ENCODE results near the gene TMEM51.

Gene TMEM51

DNA sequence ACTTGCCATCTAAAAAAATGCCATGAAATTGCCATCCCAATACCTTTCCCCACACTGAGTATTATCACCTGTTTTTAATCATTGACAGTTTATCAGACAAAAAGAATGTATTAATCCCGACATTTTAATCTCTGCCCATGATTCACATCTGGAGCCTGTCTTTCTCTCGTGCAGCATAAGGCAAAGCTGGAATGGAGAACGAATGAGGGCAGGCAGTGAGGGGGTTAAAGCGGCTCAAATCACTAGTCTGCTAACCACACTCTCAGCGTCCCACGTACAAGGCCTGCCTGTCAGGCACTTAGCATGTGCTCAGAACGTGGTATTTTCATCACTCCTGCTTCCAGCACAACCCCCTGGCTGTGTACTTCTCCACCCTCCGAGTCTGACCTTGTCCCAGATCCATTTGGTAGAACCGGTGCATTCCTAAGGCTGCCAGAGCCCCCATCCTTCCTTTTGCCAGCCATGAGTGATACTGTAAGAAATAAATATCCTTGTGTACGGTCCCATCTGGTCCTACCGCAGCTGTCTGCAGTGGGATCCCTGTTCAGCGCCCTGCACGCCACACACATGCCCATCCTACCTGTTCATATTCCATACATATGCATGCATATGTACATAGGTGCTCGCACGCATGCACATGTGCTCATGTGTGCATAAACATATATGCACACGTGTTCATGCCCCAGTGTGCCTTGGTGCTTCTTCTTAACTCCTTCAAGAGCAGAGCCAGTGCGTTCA, 58.8 kb downstream of the TMEM51 start:
- DNase-seq (ENCODE audit: low spot score in 2 of 2), result no peak
- Mint-ChIP-seq H3K27me3 (peaks cover 28% of the 10 kb centered on the region), H3K27ac (no peak overlapping the region), H3K9me3 (no peaks in the 10 kb centered on the region), H3K4me1 (no peaks in the 10 kb centered on the region), H3K36me3 (no peaks in the 10 kb centered on the region), H3K4me3 (no peak overlapping the region)
- no peak for ATAC-seq (ENCODE audit: low read depth)

- H3K27me3 Mint-ChIP-seq, result peaks cover 23% of the 10 kb centered on the region
Observed at GRCh38 chr1:15212954-15213291, 59.4 kb downstream of the TMEM51 start.

GRCh38 chr1:15213341-15213821, 59.8 kb downstream of the TMEM51 start:
- no peak for DNase-seq (ENCODE audit: low spot score in 2 of 2)

More at GRCh38 chr1:15212954-15213291, 59.4 kb downstream of the TMEM51 start:
- Mint-ChIP-seq H3K9me3 (no peaks in the 10 kb centered on the region), H3K4me1 (no peaks in the 10 kb centered on the region), H3K27ac (no peak overlapping the region), H3K4me3 (no peak overlapping the region), H3K36me3 (no peaks in the 10 kb centered on the region)
- ATAC-seq (ENCODE audit: low read depth) (no peak), DNase-seq (ENCODE audit: low spot score in 2 of 2) (no peak)

GRCh38 chr1:15214527-15214926, 61.0 kb downstream of the TMEM51 start:
- Mint-ChIP-seq H3K27me3 (peaks cover 19% of the 10 kb centered on the region), H3K36me3 (no peaks in the 10 kb centered on the region), H3K27ac (no peak overlapping the region), H3K4me1 (no peaks in the 10 kb centered on the region), H3K9me3 (no peaks in the 10 kb centered on the region), H3K4me3 (no peak overlapping the region)
- ATAC-seq (ENCODE audit: low read depth) (no peak), DNase-seq (ENCODE audit: low spot score in 2 of 2) (no peak)

More at GRCh38 chr1:15213341-15213821, 59.8 kb downstream of the TMEM51 start:
- Mint-ChIP-seq H3K4me1 (no peaks in the 10 kb centered on the region), H3K36me3 (no peaks in the 10 kb centered on the region), H3K4me3 (no peak overlapping the region), H3K27ac (no peak overlapping the region), H3K27me3 (peaks cover 20% of the 10 kb centered on the region), H3K9me3 (no peaks in the 10 kb centered on the region)
- ATAC-seq (ENCODE audit: low read depth), result no peak

DNA sequence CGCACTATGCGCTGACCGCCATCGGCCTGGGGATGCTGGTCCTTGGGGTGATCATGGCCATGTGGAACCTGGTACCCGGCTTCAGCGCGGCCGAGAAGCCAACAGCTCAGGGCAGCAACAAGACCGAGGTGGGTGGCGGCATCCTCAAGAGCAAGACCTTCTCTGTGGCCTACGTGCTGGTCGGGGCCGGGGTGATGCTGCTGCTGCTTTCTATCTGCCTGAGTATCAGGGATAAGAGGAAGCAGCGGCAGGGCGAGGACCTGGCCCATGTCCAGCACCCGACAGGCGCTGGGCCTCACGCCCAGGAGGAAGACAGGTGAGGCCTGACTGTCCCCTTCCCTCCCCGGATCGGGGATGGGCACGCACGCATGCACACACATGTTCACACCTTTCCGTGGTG, 61.6 kb downstream of the TMEM51 start:
- Mint-ChIP-seq H3K27ac (no peak overlapping the region), H3K4me1 (no peaks in the 10 kb centered on the region), H3K36me3 (no peaks in the 10 kb centered on the region), H3K27me3 (peaks cover 17% of the 10 kb centered on the region), H3K9me3 (no peaks in the 10 kb centered on the region), H3K4me3 (no peak overlapping the region)
- DNase-seq (ENCODE audit: low spot score in 2 of 2), result no peak
- ATAC-seq (ENCODE audit: low read depth), result no peak

- H3K4me1 Mint-ChIP-seq, result no peaks in the 10 kb centered on the region
- no peak overlapping the region for H3K4me3 Mint-ChIP-seq
- peaks cover 20% of the 10 kb centered on the region for H3K27me3 Mint-ChIP-seq
- H3K27ac Mint-ChIP-seq, result no peak overlapping the region
- no peaks in the 10 kb centered on the region for H3K36me3 Mint-ChIP-seq
- DNase-seq (ENCODE audit: low spot score in 2 of 2) (no peak), ATAC-seq (ENCODE audit: low read depth) (no peak)
- no peaks in the 10 kb centered on the region for H3K9me3 Mint-ChIP-seq
Observed at GRCh38 chr1:15217654-15218053, 64.1 kb downstream of the TMEM51 start.

DNA sequence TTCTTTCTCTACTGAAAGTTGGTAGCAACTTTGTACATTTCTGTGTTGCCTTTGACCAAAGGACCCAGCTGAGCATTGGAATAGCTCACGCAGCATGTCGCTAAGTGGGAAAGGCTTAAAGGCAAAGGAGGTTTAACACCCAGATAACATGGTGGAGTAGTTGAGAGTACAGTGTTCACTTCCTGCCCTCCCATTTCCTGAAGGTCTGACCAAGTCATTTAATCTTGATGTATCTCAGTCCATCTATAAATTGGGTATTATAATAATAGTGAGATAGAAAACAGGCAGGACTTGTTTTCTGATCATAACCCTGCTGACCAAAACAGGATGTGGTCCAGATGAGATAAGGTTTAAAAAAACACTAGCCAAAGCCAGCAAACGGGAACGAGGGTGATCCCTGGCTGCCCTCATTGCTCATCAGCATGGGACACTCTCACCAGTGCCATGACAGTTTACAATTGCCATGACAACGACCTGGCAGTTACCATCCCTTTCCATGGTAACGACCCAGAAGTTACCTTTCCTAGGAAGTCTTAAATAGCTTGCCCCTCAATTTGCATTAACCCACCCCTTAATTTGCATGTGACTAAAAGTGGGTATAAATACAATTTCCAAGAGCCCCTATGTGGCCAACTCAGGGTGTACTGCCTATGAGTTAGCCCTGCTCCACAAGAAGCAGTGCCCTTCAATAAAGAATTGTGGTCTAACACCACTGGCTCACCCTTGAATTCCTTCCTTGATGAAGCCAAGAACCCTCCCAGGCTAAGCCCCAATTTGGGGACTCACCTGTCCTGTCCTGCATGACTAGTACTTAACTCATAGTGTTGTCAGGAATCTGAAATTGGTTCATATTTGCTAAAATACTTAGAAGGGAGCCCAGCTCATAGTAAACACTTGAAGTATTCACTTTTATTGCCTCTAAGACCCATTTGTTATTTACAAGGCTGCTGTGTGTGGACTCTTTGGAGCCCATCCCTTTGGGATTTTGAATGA, 65.0 kb downstream of the TMEM51 start:
- H3K36me3 Mint-ChIP-seq, result no peaks in the 10 kb centered on the region
- H3K27me3 Mint-ChIP-seq, result peaks cover 16% of the 10 kb centered on the region
- H3K9me3 Mint-ChIP-seq, result no peaks in the 10 kb centered on the region
- DNase-seq (ENCODE audit: low spot score in 2 of 2), result no peak
- no peak overlapping the region for H3K27ac Mint-ChIP-seq
- H3K4me3 Mint-ChIP-seq, result no peak overlapping the region
- no peak for ATAC-seq (ENCODE audit: low read depth)
- no peaks in the 10 kb centered on the region for H3K4me1 Mint-ChIP-seq

DNA sequence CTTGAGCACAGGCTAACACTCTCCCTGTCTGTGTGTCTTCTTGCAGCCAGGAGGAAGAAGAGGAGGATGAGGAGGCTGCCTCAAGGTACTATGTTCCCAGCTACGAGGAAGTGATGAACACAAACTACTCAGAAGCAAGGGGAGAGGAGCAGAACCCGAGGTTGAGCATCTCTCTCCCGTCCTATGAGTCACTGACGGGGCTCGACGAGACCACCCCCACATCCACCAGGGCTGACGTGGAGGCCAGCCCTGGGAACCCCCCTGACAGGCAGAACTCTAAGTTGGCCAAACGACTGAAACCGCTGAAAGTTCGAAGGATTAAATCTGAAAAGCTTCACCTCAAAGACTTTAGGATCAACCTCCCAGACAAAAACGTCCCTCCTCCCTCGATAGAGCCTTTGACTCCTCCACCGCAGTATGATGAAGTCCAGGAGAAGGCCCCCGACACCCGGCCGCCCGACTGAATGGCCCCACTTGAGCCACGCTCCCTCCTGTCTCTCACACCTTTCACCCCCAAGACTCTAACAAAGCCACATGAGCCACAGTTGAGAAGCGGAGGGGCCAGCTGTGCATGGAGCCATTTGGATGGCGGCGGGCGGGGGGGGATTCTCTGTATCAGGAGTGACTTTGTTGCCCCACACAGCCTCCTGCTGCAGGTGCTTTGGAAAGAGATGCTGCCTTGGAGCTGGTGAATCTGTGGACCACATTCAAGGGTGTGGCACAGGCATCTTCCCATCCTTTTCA, 65.9 kb downstream of the TMEM51 start:
- H3K4me3 Mint-ChIP-seq, result no peak overlapping the region
- peaks cover 5% of the 10 kb centered on the region for H3K4me1 Mint-ChIP-seq
- no peak overlapping the region for H3K27ac Mint-ChIP-seq
- ATAC-seq (ENCODE audit: low read depth), result no peak
- peaks cover 14% of the 10 kb centered on the region for H3K27me3 Mint-ChIP-seq
- DNase-seq (ENCODE audit: low spot score in 2 of 2), result no peak
- H3K36me3 Mint-ChIP-seq, result no peaks in the 10 kb centered on the region
- H3K9me3 Mint-ChIP-seq, result no peaks in the 10 kb centered on the region

DNA sequence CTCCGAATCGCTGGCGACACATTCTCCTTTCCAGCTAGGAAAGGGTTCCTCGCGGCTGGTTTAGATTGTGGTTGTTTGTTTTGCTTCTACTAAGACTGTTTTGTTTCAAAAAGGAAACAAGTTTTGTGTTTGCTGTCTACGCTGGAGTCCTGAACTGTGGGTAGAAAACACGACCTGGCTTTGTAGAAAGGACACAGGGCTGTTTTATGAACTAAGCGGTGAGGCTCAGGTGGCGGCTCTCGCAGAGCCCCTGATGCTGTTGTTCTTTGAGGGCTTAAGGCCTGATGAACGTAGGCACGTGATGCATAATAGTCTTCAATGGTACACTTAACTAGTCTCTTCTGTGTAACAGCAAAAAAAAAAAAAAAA, 66.5 kb downstream of the TMEM51 start:
- ATAC-seq (ENCODE audit: low read depth) (no peak), DNase-seq (ENCODE audit: low spot score in 2 of 2) (no peak)
- Mint-ChIP-seq H3K36me3 (no peaks in the 10 kb centered on the region), H3K9me3 (no peaks in the 10 kb centered on the region), H3K4me3 (no peak overlapping the region), H3K27me3 (peaks cover 10% of the 10 kb centered on the region), H3K27ac (no peak overlapping the region), H3K4me1 (peaks cover 10% of the 10 kb centered on the region)

GRCh38 chr1:15220825-15221431, 67.4 kb downstream of the TMEM51 start:
- no peaks in the 10 kb centered on the region for H3K9me3 Mint-ChIP-seq
- no peak overlapping the region for H3K4me3 Mint-ChIP-seq
- DNase-seq (ENCODE audit: low spot score in 2 of 2) (no peak), ATAC-seq (ENCODE audit: low read depth) (no peak)
- no peaks in the 10 kb centered on the region for H3K36me3 Mint-ChIP-seq
- H3K27me3 Mint-ChIP-seq, result peaks cover 9% of the 10 kb centered on the region
- H3K4me1 Mint-ChIP-seq, result peaks cover 10% of the 10 kb centered on the region
- H3K27ac Mint-ChIP-seq, result no peak overlapping the region

- H3K4me1 Mint-ChIP-seq, result peaks cover 10% of the 10 kb centered on the region
- H3K4me3 Mint-ChIP-seq, result no peak overlapping the region
- DNase-seq (ENCODE audit: low spot score in 2 of 2) (no peak), ATAC-seq (ENCODE audit: low read depth) (no peak)
- H3K27ac Mint-ChIP-seq, result no peak overlapping the region
- no peaks in the 10 kb centered on the region for H3K9me3 Mint-ChIP-seq
- peaks cover 11% of the 10 kb centered on the region for H3K27me3 Mint-ChIP-seq
- H3K36me3 Mint-ChIP-seq, result no peaks in the 10 kb centered on the region
Observed at GRCh38 chr1:15222653-15223303, 69.2 kb downstream of the TMEM51 start.

- no peak for ATAC-seq (ENCODE audit: low read depth)
- H3K36me3 Mint-ChIP-seq, result no peaks in the 10 kb centered on the region
- H3K9me3 Mint-ChIP-seq, result no peaks in the 10 kb centered on the region
- no peak for DNase-seq (ENCODE audit: low spot score in 2 of 2)
- peaks cover 11% of the 10 kb centered on the region for H3K27me3 Mint-ChIP-seq
- no peak overlapping the region for H3K27ac Mint-ChIP-seq
- H3K4me3 Mint-ChIP-seq, result no peak overlapping the region
- H3K4me1 Mint-ChIP-seq, result peaks cover 10% of the 10 kb centered on the region
Observed at GRCh38 chr1:15224259-15224869, 70.8 kb downstream of the TMEM51 start.

DNA sequence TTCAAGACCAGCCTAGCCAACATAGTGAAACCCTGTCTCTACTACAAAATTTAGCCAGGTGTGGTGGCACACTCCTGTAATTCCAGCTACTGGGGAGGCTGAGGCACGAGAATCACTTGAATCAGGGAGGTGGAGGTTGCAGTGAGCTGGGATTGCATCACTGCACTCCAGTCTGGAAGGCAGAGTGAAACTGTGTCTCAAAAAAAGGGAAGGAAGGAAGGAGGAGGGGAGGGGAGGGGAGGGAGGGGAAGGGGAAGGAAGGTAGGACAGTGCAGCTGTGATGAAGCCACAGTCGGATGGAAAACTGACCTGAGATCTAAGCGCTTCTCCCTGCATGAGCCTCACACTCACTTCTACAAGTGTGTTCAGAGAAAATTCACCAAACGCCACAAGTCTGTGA, 71.4 kb downstream of the TMEM51 start:
- Mint-ChIP-seq H3K36me3 (no peaks in the 10 kb centered on the region), H3K4me1 (peaks cover 10% of the 10 kb centered on the region), H3K9me3 (no peaks in the 10 kb centered on the region), H3K27me3 (peaks cover 10% of the 10 kb centered on the region), H3K4me3 (no peak overlapping the region), H3K27ac (no peak overlapping the region)
- DNase-seq (ENCODE audit: low spot score in 2 of 2) (no peak), ATAC-seq (ENCODE audit: low read depth) (no peak)
